ENCODE data around the gene ZC3H7B.

DNA sequence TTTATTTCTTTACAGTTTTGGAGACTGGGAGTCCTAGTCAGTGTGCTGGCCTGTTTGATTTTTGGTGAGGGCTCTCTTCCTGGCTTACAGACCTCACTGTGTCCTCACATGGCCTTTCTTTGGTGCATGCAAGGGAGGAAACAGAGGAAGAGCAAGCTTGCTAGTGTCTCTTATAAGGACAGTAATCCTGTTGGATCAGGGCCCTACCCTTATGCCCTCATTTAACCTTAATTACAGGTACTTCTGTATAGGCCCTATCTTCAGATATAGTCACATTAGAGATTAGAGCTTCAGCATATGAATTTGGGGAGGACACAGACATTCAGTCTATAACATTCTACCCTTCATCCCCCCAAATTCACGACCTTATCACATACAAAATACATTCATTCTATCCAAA, 14.3 kb downstream of the ZC3H7B start:
- TF ChIP-seq, protein P1, sequence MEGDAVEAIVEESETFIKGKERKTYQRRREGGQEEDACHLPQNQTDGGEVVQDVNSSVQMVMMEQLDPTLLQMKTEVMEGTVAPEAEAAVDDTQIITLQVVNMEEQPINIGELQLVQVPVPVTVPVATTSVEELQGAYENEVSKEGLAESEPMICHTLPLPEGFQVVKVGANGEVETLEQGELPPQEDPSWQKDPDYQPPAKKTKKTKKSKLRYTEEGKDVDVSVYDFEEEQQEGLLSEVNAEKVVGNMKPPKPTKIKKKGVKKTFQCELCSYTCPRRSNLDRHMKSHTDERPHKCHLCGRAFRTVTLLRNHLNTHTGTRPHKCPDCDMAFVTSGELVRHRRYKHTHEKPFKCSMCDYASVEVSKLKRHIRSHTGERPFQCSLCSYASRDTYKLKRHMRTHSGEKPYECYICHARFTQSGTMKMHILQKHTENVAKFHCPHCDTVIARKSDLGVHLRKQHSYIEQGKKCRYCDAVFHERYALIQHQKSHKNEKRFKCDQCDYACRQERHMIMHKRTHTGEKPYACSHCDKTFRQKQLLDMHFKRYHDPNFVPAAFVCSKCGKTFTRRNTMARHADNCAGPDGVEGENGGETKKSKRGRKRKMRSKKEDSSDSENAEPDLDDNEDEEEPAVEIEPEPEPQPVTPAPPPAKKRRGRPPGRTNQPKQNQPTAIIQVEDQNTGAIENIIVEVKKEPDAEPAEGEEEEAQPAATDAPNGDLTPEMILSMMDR (IDR thresholded peaks at IDR 0.05; ENCODE audit: low read depth, low read length, poor library complexity, severe bottlenecking) = no peak
- no peak for TF ChIP-seq EZH2phosphoT487 (IDR thresholded peaks at IDR 0.05; ENCODE audit: borderline replicate concordance, low read length)

Data from DOHH2 (cell line).